Body of pancreas (tissue), 4 donors: ENCODE data around the gene CDKL1. TPM values are rescaled to one million over a fixed set of nuclear protein-coding genes. Genes with fewer than 3 reads are reported as not detected.

Source experiments
- ATAC-seq: fragments of 150-250 bp; one replicate; pipeline ENCODE4 v1.9.1; 2016
- DNase-seq, 4 donors: peaks; one replicate each; pipeline ENCODE4 v3.0.0-alpha.2; 2019
- H3K27ac ChIP-seq, 4 donors: fragments of 200-600 bp; sonication (generic); 1 replicate in 3 of 4; 2 replicates in 1 of 4; pipeline versions ENCODE4 v1.5.1 to v1.6.1; 2016 to 2019; ENCODE audit warnings: mild to moderate bottlenecking in 1 of 4, mixed read lengths in 1 of 4, moderate library complexity in 1 of 4
- H3K27me3 ChIP-seq, 2 donors: fragments of 200-600 bp; sonication (generic); one replicate each; pipeline ENCODE4 v1.6.0; 2016; ENCODE audit warnings: mild to moderate bottlenecking in 1 of 2
- H3K36me3 ChIP-seq, 2 donors: fragments of 200-600 bp; sonication (generic); replicated peaks in 1 of 2; 2 replicates each; pipeline ENCODE4 v1.5.1; 2016; ENCODE audit warnings: low read depth in 2 of 2; ENCODE audit not compliant: insufficient read depth in 1 of 2
- H3K4me1 ChIP-seq: fragments of 200-600 bp; sonication (generic); one replicate; pipeline ENCODE4 v1.6.0; 2016
- H3K4me3 ChIP-seq, 2 donors: fragments of 200-600 bp; sonication (generic); 1 replicate in 1 of 2; 2 replicates in 1 of 2; pipeline ENCODE4 v1.5.1; 2016 to 2019
- H3K9me3 ChIP-seq, 3 donors: fragments of 200-600 bp; sonication (generic); 1 replicate in 2 of 3; 2 replicates in 1 of 3; pipeline ENCODE4 v1.5.1; 2016
- CTCF ChIP-seq, 7 experiments: fragments of 450-650 bp in 4 of 7; fragments of 200-600 bp in 3 of 7; sonication (generic) in 3 of 7; IDR thresholded peaks; one replicate each; pipeline ENCODE4 v1.5.1; 2016 to 2019; ENCODE audit warnings: antibody characterized with exemption in 7 of 7
- POLR2A ChIP-seq, 3 donors: fragments of 450-650 bp; IDR thresholded peaks; one replicate each; pipeline ENCODE4 v1.6.1; 2016; ENCODE audit warnings: antibody characterized with exemption in 3 of 3, mild to moderate bottlenecking in 2 of 3
- WGBS, 2 donors: methylation state at CpG; one replicate each; pipeline ENCODE4 v1.1.5; 2017; 5-methylcytosine and 5-hydroxymethylcytosine counted together
- intact Hi-C: fragments of 100-400 bp; cut with DNase I; formaldehyde crosslinking; loops from one replicate; pipeline ENCODE4 v1.15.1; 2023
- total RNA-seq, 2 donors: library from RNA; depleted of rRNA; stranded (reverse); fragments of >200 nt; gene quantifications; one replicate each; pipeline ENCODE4 v1.1.0, GENCODE V29; 2016

The CDKL1 gene
- total RNA-seq, 2 donors from 2014 or later: 6.2 to 7.3 TPM

- Histone ChIP-seq H3K4me1 (no peaks in the 10 kb centered on the region), H3K27me3 (no peaks in the 10 kb centered on the region), H3K9me3 (no peaks in the 10 kb centered on the region), H3K4me3 (no peak overlapping the region), H3K27ac (no peak overlapping the region), H3K36me3 (peaks cover 3 to 7% of the 10 kb centered on the region in 2 donors)
- no peak for ATAC-seq
- intact Hi-C loops: no loop called here
- DNase-seq: no peak
- 94 to 100% methylated on average over 3 of the region's 3 CpGs for WGBS, 2 donors
- TF ChIP-seq CTCF (IDR thresholded peaks at IDR 0.05) (no peak), POLR2A (IDR thresholded peaks at IDR 0.05) (no peak)
These were observed 26.8 kb upstream of the CDKL1 start for GRCh38 chr14:50423529-50423928.

- Histone ChIP-seq H3K4me3 (no peak overlapping the region), H3K27ac (no peak overlapping the region), H3K27me3 (no peaks in the 10 kb centered on the region), H3K4me1 (no peaks in the 10 kb centered on the region), H3K36me3 (peaks cover 3 to 10% of the 10 kb centered on the region in 2 donors), H3K9me3 (no peaks in the 10 kb centered on the region)
- ATAC-seq (no peak), DNase-seq (no peak)
- WGBS, 2 donors: 93 to 94% methylated on average over 7 of the region's 7 CpGs
- intact Hi-C loops: no loop called here
- no peak for TF ChIP-seq CTCF (IDR thresholded peaks at IDR 0.05)
- TF ChIP-seq POLR2A (IDR thresholded peaks at IDR 0.05): no peak
These were observed 24.8 kb upstream of the CDKL1 start for GRCh38 chr14:50421499-50421898.

GRCh38 chr14:50417853-50418252 is 21.2 kb upstream of the CDKL1 start:
- no peak for DNase-seq
- TF ChIP-seq POLR2A (IDR thresholded peaks at IDR 0.05) (no peak), CTCF (IDR thresholded peaks at IDR 0.05) (no peak)
- 94 to 95% methylated on average over 2 of the region's 2 CpGs for WGBS, 2 donors
- no peaks in the 10 kb centered on the region for H3K9me3 ChIP-seq
- intact Hi-C loops: no loop called here
- peaks cover 0 to 5% of the 10 kb centered on the region in 2 donors for H3K36me3 ChIP-seq
- no peak for ATAC-seq
- H3K4me1 ChIP-seq: no peaks in the 10 kb centered on the region
- no peak overlapping the region for H3K4me3 ChIP-seq
- no peaks in the 10 kb centered on the region for H3K27me3 ChIP-seq
- no peak overlapping the region for H3K27ac ChIP-seq

GRCh38 chr14:50410921-50411320 is 14.2 kb upstream of the CDKL1 start:
- WGBS, 2 donors: 78 to 88% methylated on average over 1 of the region's 1 CpG
- TF ChIP-seq POLR2A (IDR thresholded peaks at IDR 0.05) (no peak), CTCF (IDR thresholded peaks at IDR 0.05) (no peak)

GRCh38 chr14:50410071-50410470 is 13.4 kb upstream of the CDKL1 start:
- no peaks in the 10 kb centered on the region for H3K36me3 ChIP-seq
- H3K27me3 ChIP-seq: no peaks in the 10 kb centered on the region
- no peaks in the 10 kb centered on the region for H3K9me3 ChIP-seq
- DNase-seq: no peak
- H3K27ac ChIP-seq: no peak overlapping the region
- intact Hi-C loops: no loop called here
- TF ChIP-seq CTCF (IDR thresholded peaks at IDR 0.05) (no peak), POLR2A (IDR thresholded peaks at IDR 0.05) (no peak)
- H3K4me3 ChIP-seq: no peak overlapping the region
- no peak for ATAC-seq
- no peaks in the 10 kb centered on the region for H3K4me1 ChIP-seq
- WGBS, 2 donors: 91% methylated on average over 3 of the region's 3 CpGs

More at GRCh38 chr14:50410921-50411320, 14.2 kb upstream of the CDKL1 start:
- no peak overlapping the region for H3K27ac ChIP-seq
- no peaks in the 10 kb centered on the region for H3K4me1 ChIP-seq
- no peak overlapping the region for H3K4me3 ChIP-seq
- H3K36me3 ChIP-seq: no peaks in the 10 kb centered on the region
- no peak for DNase-seq
- no peaks in the 10 kb centered on the region for H3K9me3 ChIP-seq
- intact Hi-C loops: no loop called here
- no peaks in the 10 kb centered on the region for H3K27me3 ChIP-seq
- no peak for ATAC-seq
